HepG2 (cell line): Measurements from ENCODE around the gene NTMT1. TPM values are rescaled to one million over a fixed set of nuclear protein-coding genes. Genes with fewer than 3 reads are reported as not detected.
A peak's percentile ranks its signal among the peaks of the same experiment; 100 is the strongest.

Source experiments
- GATA4 ChIP-seq: sonication (generic); IDR thresholded peaks from 2 replicates; pipeline ENCODE4 v1.6.1; 2016; ENCODE audit warnings: antibody characterized with exemption, low read depth, borderline replicate concordance
- HDAC1 ChIP-seq: sonication (generic); formaldehyde crosslinking; IDR thresholded peaks from 2 replicates; pipeline ENCODE4 v1.5.1; 2020; ENCODE audit warnings: mild to moderate bottlenecking, missing genetic modification reagents
- MIER3 ChIP-seq: IDR thresholded peaks from 2 replicates; pipeline ENCODE4 v1.6.1; 2016; ENCODE audit warnings: missing compliant biosample characterization, borderline replicate concordance
- SKI ChIP-seq: fragments of 450-650 bp; IDR thresholded peaks from one replicate; pipeline ENCODE4 v1.6.1; 2018; ENCODE audit warnings: mild to moderate bottlenecking; ENCODE audit not compliant: partially characterized antibody
- SOX13 ChIP-seq, 3 experiments: fragments of 450-650 bp in 1 of 3; sonication (generic) in 1 of 3; formaldehyde crosslinking in 1 of 3; IDR thresholded peaks in 2 of 3; conservative IDR thresholded peaks in 1 of 3; 2 replicates each; pipeline versions ENCODE4 v1.5.0 to v1.6.1; 2016 to 2020; ENCODE audit warnings: antibody characterized with exemption in 1 of 3, mild to moderate bottlenecking in 1 of 3, missing compliant biosample characterization in 1 of 3, missing genetic modification reagents in 1 of 3, moderate library complexity in 1 of 3
- ZNF746 ChIP-seq: sonication (generic); formaldehyde crosslinking; IDR thresholded peaks from 2 replicates; pipeline ENCODE4 v1.8.0; 2022; ENCODE audit warnings: mild to moderate bottlenecking, missing genetic modification reagents
- polyA plus RNA-seq, 8 experiments: library from polyadenylated mRNA; depleted of rRNA in 3 of 8; stranded (reverse) in 7 of 8; unstranded in 1 of 8; fragments of >200 nt; fragmentation: Illumina TruSeq in 4 of 8; extraction: Trizol in 4 of 8; gene quantifications; 2 replicates each; pipeline versions ENCODE4 v1.2.1 to v1.2.3, GENCODE V29; 2011 to 2016; ENCODE audit warnings: low read depth in 4 of 8, missing spikeins in 1 of 8, mixed read lengths in 1 of 8; ENCODE audit not compliant: insufficient read depth in 1 of 8
- total RNA-seq, 5 experiments: library from RNA; depleted of rRNA; stranded (reverse); fragments of >200 nt; fragmentation: Illumina TruSeq; extraction: Trizol; gene quantifications; 2 replicates each; pipeline ENCODE4 v1.2.3, GENCODE V29; 2016; ENCODE audit warnings: low read depth in 1 of 5
- TF ChIP-seq, protein P1 (sequence below): sonication (generic); formaldehyde crosslinking; IDR thresholded peaks from 2 replicates; pipeline ENCODE4; 2020; ENCODE audit warnings: missing genetic modification reagents, mild to moderate bottlenecking, borderline replicate concordance
- TF ChIP-seq, protein P2 (sequence below): sonication (generic); formaldehyde crosslinking; IDR thresholded peaks from 2 replicates; pipeline ENCODE4 v1.9.0; 2021; ENCODE audit warnings: missing genetic modification reagents, borderline replicate concordance
- TF ChIP-seq, protein P3 (sequence below): IDR thresholded peaks from 2 replicates; pipeline ENCODE4 v1.6.1; 2012; ENCODE audit warnings: inconsistent platforms

Gene NTMT1
- total and polyA plus RNA-seq, 2 of the 13 experiments (the other 11 are each of a cell fraction or from before 2014, with no cell fraction given): 49.1 to 53.8 TPM

DNA sequence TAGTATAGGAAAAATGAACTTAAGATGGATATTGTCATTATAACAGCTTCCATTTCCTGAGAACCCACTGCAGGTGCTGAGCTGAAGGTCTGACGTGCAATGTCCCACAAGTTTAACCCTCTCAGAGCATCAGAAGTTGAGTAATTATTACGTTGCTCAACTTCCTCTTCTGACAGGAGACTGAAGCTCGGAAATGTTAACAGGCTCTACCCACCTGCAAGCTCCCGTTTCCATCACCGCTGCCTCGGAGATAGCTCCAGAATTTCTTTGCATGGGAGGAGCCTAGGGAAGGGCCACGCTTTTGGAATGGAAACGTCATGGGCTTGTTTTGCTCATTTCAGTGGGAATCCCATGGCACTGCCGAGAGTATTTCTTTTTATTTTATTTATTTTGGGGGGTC, 1.0 kb upstream of the NTMT1 start (continued):
- TF ChIP-seq, protein P1, sequence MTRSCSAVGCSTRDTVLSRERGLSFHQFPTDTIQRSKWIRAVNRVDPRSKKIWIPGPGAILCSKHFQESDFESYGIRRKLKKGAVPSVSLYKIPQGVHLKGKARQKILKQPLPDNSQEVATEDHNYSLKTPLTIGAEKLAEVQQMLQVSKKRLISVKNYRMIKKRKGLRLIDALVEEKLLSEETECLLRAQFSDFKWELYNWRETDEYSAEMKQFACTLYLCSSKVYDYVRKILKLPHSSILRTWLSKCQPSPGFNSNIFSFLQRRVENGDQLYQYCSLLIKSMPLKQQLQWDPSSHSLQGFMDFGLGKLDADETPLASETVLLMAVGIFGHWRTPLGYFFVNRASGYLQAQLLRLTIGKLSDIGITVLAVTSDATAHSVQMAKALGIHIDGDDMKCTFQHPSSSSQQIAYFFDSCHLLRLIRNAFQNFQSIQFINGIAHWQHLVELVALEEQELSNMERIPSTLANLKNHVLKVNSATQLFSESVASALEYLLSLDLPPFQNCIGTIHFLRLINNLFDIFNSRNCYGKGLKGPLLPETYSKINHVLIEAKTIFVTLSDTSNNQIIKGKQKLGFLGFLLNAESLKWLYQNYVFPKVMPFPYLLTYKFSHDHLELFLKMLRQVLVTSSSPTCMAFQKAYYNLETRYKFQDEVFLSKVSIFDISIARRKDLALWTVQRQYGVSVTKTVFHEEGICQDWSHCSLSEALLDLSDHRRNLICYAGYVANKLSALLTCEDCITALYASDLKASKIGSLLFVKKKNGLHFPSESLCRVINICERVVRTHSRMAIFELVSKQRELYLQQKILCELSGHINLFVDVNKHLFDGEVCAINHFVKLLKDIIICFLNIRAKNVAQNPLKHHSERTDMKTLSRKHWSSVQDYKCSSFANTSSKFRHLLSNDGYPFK (CRISPR knock-in tag): no peak
- 0 out of 2 replicates have a peak, but pooled peaks have one; percentile 23 for TF ChIP-seq MIER3 (CRISPR knock-in tag)
- no peak for TF ChIP-seq SKI
- TF ChIP-seq, protein P2, sequence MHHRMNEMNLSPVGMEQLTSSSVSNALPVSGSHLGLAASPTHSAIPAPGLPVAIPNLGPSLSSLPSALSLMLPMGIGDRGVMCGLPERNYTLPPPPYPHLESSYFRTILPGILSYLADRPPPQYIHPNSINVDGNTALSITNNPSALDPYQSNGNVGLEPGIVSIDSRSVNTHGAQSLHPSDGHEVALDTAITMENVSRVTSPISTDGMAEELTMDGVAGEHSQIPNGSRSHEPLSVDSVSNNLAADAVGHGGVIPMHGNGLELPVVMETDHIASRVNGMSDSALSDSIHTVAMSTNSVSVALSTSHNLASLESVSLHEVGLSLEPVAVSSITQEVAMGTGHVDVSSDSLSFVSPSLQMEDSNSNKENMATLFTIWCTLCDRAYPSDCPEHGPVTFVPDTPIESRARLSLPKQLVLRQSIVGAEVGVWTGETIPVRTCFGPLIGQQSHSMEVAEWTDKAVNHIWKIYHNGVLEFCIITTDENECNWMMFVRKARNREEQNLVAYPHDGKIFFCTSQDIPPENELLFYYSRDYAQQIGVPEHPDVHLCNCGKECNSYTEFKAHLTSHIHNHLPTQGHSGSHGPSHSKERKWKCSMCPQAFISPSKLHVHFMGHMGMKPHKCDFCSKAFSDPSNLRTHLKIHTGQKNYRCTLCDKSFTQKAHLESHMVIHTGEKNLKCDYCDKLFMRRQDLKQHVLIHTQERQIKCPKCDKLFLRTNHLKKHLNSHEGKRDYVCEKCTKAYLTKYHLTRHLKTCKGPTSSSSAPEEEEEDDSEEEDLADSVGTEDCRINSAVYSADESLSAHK: no peak
- TF ChIP-seq GATA4: no peak
- TF ChIP-seq, protein P3, sequence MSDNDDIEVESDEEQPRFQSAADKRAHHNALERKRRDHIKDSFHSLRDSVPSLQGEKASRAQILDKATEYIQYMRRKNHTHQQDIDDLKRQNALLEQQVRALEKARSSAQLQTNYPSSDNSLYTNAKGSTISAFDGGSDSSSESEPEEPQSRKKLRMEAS: peak; percentile 22; the same call in 1 of the 2 replicates
- no peak for TF ChIP-seq ZNF746 (CRISPR knock-in tag)
- peak; percentile 30; the same call in 1 of the 2 replicates for TF ChIP-seq HDAC1 (CRISPR knock-in tag)
- TF ChIP-seq SOX13 (IDR thresholded peaks at IDR 0.05): no peak
- no peak for TF ChIP-seq SOX13 (CRISPR knock-in tag; conservative IDR thresholded peaks at IDR 0.05 in 1 of 2, IDR thresholded peaks at IDR 0.05 in 1 of 2)
- TF ChIP-seq, all 625 proteins: peak for 28
